KG1 (cell line): ENCODE measurements around the gene HOXA7.

Experiments
- DNase-seq: peaks from one replicate; lab custom pipeline; 2025; lab: John Stamatoyannopoulos, UW

Gene HOXA7

DNA sequence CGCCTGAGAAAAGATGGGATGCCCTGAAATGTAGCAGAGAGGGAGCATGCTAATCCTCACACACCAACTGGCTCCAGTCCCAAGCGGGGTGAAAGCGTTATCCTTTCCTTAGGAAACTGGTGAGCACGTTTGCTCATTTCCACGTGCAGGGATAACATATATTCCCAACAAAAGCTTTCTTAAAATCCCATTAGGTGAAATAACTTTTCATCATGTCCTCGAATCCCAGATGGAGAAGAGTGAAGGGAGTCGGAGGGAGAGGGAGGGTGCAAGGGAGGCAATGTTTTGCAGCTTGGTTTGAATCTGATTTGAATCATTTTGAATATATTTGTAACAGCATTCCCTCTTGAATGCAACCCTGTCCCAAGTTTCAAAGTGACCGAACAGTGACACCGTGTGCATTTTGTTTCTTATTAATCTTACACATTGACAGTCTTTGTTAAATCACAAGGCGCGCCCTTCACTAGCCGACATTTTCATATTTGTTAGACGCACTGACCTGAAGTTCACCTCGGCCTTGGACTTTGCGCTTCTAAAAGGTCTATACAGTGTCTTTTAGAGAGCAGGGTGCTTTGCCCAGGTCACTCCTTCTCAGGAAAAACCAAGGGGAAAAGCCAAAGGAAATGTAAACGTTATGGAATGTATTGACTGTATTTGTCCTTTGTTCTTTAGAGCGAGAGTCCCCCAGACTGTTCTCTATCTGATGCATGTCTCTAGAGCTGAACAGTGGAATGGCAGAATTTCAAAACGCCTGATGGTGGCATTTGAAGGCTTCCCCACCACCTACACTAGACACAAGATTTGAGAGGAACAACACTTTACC lies 22.9 kb downstream of the HOXA7 start:
- DNase-seq, result no peak

DNA sequence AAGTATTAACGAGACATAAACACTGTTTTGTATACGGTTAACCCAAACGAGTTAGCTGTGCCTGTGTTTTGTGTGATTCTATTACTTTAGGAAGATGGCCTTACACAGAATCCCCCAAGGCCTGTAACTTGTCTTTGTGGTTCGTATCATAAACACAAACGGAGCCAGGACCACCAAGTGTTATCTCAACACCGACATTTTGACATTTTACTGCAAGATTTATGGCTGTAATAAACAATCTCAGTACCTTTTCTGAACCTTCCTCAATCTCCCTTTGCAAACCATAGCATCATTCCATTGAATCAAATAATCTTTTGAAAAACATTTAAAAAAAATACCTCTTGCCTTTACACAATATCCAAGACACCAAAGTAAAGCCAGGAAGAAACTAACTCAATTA lies 23.5 kb downstream of the HOXA7 start:
- DNase-seq, result no peak

DNA sequence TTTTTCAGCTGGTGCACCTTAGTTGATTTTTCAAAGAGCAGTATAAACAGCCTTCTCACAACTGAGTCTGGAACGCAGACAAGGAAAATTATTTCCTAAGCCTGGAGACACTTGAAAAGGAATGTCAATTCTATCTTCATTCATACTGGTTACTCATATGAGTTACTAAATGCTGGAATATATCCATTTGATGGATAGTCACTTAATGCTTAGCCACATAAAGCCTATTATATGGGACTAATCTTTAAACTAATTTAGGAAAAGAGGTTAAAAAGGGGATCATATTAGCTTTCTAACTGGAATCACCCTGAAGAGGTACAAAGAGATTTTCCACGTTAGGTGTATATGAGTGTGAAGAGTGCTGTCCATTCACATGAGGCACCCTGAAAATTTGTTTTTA lies 24.3 kb downstream of the HOXA7 start:
- no peak for DNase-seq

DNA sequence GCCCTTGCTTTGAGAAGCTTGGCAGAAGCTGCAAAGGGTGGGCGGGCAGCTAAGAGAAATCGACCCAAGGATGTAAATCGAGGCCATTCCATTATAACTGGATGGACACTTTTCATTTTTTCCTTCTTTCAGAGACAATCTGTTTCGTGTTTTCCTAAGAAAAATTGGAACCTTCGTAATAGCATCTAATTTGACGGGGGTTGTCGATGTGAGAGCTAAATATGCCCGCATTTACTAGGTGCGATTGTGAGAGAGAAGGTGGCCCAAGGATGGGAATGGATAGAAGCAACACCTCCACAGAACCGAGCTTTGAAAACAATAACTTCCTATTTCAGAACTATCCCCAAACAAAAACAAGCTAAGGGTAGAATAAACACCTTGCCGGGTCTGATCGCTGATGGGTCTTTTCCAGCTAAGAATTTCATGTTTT lies 25.1 kb downstream of the HOXA7 start:
- no peak for DNase-seq

DNA sequence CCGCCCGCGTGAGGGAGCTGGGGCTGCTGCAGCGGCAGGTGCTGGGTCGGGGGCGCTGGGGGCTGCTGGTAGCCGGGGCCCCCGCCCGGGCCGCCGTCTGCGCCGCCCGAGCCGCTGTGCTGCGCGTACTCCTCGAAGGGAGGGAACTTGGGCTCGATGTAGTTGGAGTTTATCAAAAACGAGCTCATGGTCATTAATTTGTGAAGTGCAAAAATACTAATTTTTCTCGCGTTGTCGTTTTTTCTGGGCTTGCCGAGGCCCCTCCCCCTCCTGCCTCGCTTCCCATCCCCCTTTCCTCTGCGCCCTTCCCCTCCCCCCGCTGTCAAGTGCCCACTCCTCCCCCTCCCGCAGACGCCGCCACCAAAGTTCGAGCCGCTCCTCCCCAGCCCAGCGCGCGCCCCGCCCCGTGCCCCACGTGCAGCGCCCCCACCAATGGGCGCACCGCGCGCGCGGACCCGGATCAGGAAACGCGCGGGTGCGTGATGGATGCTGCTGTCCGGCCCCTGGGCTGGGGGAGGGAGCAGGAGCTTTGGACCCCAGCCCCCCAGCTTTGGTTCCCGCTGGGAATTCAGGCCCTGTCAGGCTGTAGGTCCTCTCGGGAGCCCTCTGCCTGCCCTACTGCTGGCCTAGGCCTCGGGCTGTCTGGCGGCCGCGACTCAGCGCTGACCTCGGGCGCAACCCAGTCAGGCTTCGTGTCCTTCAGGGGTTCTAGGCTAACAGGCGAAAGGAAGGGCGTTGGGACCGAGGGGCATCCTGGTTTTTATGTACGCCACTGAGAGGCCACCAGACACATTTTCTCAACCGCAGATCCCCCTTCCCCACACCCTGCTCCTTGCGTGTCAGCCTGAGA lies 25.7 kb downstream of the HOXA7 start, which contains the start of gene HOXA4:
HOXA4 (minus strand) TSS at position 218 of the 850 bp plus-strand sequence; CDS start at position 194, 24 bp downstream.
- no peak for DNase-seq

DNA sequence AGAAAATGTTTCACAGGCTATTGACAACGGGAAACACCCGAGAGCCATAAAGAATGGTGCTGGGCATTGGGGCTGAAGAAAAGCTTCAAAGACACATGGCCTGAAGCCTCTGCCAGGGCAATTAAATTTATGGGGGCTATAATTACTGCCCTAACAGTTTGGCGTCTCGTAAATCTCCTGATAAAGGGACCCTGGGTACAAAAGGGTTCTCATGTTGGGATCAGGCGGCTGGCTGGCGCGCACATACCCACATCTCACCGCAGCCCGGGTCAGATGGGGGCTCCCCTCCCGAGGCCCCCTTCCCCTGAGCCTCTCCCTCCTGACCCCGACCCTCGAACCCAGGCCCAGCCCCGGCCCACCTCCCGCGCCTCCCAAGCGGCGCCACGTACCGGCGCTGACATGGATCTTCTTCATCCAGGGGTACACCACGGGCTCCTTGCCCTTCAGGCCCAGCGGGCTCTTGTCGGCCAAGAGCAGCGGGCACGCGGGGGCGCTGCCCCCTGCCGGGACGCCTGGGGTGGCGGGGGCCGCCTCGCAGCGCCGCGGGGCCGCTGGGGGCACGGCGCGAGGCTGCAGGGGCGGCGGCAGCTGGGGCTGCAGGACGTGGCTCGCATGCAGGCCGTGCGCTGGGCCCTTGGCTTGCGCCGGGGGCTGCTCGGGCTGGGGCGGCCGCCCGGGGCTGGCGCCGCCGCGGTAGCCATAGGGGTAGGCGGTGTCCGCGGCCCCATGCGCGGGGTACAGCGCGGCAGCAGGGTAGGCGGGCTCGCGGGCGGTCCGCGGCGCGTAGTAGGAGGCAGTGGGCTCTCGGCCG lies 26.5 kb downstream of the HOXA7 start:
- DNase-seq, result no peak

DNA sequence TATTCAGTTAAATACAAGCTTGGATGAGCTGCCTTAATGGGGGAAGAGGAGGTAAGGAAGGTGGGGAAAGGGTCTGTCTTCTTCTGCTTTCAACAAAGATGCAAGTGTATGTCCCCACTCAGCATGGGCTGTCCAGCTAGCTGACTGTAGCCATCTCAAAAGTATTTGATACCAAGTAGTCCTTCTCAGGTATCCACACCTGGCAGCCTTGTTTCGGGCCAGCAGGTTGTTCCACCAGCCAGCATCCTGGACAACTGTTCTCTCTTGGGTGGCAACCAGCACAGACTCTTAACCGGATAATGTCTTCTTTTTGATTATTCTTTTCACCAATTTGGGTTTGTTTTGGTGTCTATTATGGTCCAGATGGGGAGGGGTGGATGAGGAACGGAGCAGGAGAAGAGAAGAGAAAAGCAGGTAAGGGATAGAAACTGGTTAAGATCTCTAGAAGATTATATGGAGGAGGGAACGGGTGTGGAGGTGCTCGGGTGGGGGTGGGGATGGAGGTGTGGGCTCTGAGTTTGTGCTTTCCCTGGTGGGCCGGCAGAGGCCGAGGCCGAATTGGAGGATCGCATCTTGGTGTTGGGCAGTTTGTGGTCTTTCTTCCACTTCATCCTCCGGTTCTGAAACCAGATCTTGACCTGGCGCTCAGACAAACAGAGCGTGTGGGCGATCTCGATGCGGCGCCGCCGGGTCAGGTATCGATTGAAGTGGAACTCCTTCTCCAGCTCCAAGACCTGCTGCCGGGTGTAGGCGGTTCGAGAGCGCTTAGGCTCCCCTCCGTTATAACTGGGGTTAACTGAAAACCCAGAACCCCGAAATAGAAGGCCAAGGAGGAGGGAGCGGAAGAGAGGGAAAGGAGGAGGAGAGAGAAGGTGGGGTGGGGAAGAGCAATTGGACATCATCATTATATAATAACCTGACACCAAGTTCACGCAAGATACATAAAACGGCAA lies 27.4 kb downstream of the HOXA7 start:
- DNase-seq, result no peak

DNA sequence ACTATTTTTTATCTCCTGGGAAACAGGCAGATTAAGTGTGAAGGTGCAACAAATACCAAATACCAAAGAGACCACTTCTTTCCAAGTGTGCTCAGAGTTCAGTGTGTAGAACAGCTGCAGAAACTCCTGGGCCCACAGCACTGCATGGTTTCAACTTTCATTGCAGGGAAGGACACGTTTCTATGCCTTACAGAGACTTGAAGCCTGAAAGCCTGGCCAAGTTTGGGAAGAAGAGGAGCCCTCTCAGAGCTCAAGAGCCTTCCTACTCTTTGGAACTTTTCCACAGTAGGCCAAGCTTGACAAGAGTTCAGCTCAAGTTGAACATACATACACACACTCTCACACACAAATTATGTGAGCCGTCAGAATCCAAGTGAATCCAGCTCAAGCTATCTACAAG lies 28.4 kb downstream of the HOXA7 start:
- no peak for DNase-seq

DNA sequence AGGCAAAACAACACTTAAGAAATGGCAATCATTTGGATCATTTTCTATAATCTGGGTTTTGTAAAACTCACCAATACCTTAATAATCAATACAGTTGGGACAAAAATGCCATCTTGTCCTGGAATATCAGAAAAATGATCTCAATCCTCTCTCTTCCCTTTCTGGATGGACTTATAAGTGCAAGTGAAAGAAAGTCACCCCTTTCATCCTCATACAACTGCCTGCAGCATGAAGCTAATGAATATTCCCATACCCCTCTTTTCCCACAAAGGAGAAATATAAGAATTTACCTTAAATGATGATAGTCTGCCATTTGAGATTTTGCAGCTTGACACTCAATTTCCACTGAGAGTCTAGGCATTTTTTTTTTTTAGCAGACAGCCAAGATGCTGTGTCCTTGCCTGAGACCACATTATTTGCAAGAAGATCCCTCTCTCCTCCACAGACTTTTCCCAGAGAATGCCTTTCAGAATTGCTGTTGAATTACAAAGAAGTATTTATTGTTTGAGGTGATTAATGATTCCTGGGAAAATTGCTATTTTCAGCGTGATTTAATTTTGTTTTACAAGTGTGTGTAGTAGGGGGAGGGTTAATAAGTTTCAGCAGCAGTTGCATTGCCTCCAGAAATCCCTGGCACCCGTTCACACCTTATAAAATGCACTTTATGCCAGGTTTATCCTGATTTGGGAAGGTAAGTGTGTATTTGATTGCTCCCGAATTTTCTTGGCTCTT lies 29.7 kb downstream of the HOXA7 start:
- DNase-seq, result no peak

DNA sequence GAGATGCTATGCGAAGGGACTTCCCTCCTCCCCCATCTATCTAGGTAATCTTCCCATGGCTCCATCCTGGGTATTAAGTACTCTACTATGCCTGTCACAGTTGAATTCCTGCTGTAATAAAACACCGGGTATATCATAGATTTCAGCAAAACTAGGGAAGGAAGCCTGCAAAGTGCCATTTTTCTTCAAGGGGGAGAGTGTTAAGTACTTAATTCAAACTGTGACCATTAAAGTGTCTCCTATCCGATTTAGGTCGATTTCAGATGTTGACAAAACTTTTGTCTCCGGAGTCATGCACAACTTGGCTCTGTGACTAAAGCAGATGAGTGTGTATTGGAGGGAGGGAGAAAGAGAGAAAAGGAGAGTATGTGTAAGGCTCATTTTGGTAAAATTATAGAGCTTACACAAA lies 30.5 kb downstream of the HOXA7 start:
- DNase-seq, result no peak

DNA sequence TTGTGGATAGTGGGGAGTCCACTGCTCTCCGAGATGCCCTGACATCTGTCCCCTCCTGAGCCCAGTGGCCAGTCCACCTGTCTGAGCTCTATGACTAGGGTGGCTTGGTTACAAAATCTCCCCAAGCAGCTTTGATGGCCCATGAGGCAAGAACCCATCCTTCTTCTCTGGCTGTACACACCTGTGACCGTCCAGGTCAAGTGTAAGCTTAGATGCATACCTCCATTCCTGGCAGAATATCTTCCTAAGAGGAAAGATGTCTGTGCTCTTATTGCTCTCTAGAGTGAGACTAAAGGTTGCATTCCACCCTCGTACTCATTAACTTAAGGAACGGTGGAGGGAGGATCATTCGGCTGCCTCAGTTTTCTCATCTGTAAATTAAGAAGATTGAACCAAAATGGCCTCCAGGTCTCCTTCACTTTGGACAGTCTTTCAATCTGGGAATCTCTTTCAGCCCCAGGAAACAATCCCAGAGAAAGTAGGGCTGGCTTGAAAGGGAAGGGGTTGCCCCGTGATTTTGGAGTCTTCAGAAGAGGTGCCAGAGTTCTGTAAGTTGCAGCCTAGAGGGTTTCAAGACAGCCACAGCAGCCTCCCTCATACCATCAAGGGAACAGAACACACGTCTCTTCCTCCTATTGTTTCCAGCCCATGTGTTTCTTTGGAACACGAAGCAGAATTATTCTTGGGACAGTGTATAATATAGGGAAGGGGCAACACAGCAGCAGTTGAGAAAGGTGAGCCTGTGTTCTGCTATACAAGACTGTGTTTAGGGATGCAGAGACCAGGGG lies 31.4 kb downstream of the HOXA7 start:
- DNase-seq, result no peak

DNA sequence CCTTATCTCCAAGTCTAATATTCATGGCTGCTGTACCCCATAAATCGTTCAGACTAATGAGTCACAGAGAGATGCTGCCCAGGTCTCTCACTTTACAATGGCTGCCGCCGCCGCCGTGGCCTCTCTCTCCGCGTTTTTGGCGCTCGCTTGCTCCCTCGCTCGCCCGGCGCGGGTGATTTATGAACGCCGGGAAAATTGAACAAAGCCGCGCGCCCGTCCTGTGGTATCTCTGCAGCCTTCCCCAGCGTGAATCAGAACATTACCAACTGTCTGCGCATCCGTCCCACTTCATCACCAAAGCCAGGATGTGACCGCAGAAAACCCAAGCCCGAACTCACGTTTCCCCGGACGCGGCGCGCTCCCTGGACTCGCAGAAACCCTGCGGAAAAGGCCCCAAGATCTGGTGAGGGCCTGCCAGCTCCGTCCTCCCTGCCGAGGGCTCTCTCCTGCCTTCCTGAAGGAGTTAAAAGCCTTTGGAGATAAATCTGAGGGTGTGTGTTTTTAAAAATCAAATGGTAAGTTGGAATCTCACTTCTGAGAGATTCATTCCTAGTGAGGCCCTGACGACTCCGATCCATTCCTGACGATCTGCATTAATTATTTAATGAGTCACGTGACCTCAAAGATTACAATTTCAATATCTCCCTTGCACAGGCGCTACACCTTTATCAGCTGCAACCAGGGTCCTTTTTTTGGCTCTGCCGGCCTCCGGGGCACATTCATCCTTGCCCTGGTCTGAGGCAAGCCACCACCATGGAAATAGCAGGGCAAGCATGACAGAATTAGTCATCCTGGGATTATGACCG lies 32.2 kb downstream of the HOXA7 start:
- DNase-seq, result no peak

DNA sequence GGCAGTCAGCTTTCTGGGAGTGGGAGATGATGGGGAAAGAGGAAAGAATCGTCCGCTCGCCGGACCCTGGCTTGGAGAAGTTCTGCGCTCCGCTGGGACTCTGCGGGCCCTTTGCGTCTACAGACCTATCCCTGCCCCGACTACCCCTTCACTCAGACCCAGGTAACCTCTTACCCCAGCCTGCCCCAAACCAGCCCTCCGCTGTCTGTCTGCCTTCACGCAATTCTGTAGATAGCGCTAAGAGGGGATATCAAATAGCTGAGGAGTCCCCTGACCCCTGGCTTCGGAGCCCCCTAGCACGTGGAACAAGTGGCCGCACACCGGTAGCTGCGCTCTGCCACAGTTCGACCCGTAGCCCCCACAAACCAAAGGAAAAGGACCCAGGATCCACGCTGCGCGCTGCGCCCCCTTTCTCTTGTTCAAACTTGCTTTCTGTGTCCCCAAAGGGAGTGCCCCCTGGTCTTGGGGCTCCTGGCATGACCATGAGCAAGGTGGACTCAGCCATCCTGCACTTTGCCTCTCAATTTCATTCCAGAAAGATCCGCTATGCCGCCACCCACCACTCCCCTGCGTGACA lies 32.9 kb downstream of the HOXA7 start:
- no peak for DNase-seq

DNA sequence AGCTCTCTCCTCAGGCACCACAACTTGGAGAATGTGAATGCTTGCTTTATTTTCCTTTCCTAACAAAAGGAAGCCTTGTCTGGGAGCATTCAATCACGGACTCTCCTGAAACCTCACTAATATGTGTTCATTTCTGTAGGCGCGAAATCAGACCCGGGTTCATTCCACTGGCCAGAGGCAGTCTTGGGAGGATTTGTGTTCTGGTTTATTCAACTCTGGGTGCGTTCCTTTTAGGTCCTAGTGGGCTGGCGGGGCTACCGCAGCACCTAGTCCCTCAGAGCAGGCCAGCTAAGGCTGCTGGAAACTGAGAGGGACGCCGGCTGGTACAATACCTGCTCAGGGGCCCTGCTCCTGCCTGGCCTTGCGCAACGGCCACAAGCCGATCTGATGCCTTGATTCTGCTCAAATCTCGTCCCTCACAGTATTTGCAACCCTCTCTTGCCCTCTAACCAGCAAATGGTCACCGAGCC lies 33.4 kb downstream of the HOXA7 start:
- no peak for DNase-seq

DNA sequence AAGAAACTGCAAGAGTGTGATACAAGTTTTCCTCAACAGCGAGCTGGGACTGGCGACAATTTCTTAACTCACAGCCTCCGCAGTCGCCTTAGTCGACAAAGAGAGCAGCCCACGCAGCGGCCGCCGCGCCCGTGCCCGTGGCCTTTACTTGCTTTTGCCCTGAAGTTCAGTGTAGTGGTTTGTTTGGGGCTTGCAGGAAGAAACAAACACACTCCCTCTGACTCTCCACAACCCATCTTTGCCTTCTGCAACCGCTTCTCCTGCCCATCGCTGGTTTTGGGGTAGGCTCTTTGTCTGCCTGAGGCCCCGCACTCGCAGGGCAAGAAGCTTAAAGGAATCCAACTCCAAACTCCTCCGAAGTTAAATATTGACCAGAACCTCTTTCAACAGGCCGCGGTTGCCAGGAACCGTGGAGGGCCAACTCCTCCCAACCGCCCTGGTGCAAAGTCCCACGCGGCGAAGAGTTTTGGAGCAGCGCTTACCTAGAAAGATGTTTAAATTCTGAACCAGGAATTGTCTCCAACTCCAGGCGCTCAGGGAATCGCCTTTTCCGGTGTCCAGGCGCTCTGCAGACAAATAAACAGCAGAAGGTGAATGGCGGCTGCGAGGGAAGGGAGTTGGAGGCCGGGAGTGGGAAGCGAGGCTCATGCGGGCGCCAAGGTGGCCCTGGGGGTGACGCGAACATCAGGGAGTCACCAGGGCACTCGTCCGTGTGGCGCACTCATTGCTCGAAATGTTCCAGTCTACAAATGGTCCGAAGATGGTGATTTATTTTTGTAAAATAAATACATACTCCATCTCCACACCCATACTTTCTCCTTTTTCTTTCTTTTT lies 34.2 kb downstream of the HOXA7 start:
- DNase-seq, result no peak

DNA sequence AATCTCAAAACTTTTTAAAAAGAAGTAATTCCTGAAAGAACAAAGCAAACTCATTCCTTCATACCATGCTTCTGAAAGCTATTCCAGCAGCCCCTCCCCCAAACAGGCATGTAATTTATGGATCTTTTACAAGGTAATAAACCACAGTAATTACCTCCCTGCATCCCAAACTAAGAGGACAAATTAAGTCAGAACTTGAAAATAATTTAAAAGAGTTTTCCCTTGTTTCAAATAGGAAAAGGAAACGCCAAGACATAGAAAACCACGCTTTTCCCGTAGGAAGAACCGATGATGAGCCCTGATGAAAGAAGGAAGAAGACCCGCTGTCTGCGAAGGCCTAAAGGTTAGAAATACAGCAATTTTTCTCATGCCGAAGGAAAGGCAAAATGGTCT lies 34.8 kb downstream of the HOXA7 start:
- DNase-seq, result no peak

DNA sequence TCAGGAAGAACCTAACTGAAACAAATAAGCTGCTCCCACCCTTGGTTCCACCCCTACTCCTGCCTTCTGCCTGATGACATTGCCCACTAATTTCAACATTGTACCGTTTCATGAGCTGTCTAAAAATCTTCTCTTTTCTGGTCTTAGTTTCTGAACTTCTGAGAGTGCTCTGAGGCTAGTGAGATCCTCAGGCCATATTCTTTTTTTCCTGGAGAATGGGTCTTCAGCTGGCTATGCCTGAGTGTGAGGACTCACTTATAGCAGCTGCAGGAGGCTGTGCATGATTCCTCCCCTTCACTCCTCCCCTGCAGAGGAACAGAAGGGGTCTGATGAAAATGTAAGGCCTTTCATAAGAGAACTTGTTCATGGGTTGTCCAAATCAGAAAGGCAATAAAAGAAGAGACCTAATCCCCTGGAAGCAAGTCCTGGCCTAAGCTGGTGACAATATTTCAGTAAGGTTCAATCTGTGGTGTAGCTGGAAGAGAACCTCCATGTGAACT lies 37.0 kb downstream of the HOXA7 start:
- DNase-seq, result no peak
